A673 (cell line): ENCODE results near the gene CERS6.

Experiments used
- CTCF ChIP-seq: fragments of 300-800, 200-600 bp; sonication (generic); conservative IDR thresholded peaks from 2 replicates; pipeline ENCODE4 v1.5.1; 2017; ENCODE audit warnings: low read depth, mild to moderate bottlenecking, antibody characterized with exemption, low read length, moderate library complexity, mixed read lengths
- EZH2 ChIP-seq: fragments of 200-600 bp; sonication (generic); IDR thresholded peaks from 2 replicates; pipeline ENCODE4 v1.6.1; 2017; ENCODE audit warnings: borderline replicate concordance, low read depth, mild to moderate bottlenecking, mixed read lengths, antibody characterized with exemption, low read length; ENCODE audit not compliant: poor library complexity, severe bottlenecking

- TF ChIP-seq CTCF, result no peak
- no peak for TF ChIP-seq EZH2
These were observed 138.7 kb downstream of the CERS6 start for GRCh38 chr2:168594778-168595177.
